ENCODE results near the gene SIPA1L3.

The SIPA1L3 gene

DNA sequence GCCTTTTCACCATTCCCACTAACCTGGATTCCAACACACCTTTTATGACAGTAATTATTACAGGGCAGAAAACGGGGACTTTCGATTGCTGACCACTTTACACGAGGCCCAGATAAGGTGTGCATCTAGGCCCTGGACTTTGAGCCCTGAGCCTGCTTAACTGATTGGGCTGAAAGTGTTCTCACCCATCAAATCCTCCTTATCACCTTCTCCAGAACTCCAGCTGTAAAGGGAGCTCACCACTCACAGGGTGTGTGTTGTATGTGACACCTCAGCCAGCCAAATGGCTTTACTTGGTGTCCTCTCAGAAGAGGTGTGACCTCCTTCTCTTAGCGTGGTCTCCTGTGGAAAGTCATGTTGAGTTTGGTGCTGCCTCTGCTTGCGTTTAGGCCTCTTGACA is 36.5 kb downstream of the SIPA1L3 start:
- Histone ChIP-seq H3K27me3 (replicated peaks in 2 of 5; ENCODE audit: control insufficient read depth in 4 of 5, insufficient read depth in 5 of 5, low read length in 4 of 5) (no peaks in the 10 kb centered on the region), H3K4me3 (ENCODE audit: control insufficient read depth in 1 of 7, extremely low read depth in 1 of 7, insufficient read depth in 4 of 7, low read depth in 2 of 7, low read length in 6 of 7) (no peak overlapping the region), H3K4me1 (ENCODE audit: control extremely low read depth in 1 of 4, control insufficient read depth in 4 of 4, insufficient read depth in 4 of 4, low read length in 3 of 4) (peaks cover 0 to 2% (median 0%) of the 10 kb centered on the region in 4 experiments), H3K27ac (ENCODE audit: insufficient read depth in 1 of 2, low read depth in 1 of 2, low read length in 2 of 2, poor library complexity in 1 of 2, severe bottlenecking in 2 of 2) (peak overlapping the region in 1 of 2 experiments; percentile 36), H3K36me3 (ENCODE audit: control insufficient read depth in 4 of 4, insufficient read depth in 4 of 4, low read length in 3 of 4) (peaks cover 0 to 16% (median 3%) of the 10 kb centered on the region in 4 experiments), H3K9me3 (ENCODE audit: control extremely low read depth in 1 of 5, control insufficient read depth in 4 of 5, insufficient read depth in 2 of 5, low read depth in 1 of 5, low read length in 4 of 5) (no peaks in the 10 kb centered on the region)
- ChIA-PET CTCF (no interaction called here), POLR2A (interaction anchor here (0.7 kb wide), 1 partner anchor 44 kb away, joined by 6 read pairs; no protein-coding TSS in a partner anchor)
- no peak for DNase-seq
- WGBS (ENCODE audit: insufficient coverage) = 100% methylated on average over 1 of the region's 5 CpGs

DNA sequence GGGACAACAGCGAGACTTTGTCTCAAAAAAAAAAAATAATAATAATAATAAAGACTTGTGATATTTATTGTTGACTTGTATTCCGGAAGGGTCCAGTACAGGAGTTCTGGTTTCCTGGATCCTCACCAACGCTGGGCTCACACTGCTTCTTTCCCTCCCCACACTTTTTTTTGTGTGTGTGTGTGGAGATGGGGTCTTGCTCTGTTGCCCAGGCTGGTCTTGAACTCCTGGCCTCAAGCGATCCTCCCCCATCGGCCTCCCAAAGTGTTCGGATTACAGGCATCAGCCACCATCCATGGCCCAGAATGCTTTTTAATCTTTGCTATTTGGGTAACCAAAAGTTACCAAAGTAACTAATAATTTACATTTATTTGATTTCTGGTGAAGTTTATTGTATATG is 39.1 kb downstream of the SIPA1L3 start:
- H3K9me3 ChIP-seq (ENCODE audit: control extremely low read depth in 1 of 5, control insufficient read depth in 4 of 5, insufficient read depth in 2 of 5, low read depth in 1 of 5, low read length in 4 of 5) = no peaks in the 10 kb centered on the region
- ChIA-PET POLR2A (no interaction called here), CTCF (no interaction called here)
- H3K4me1 ChIP-seq (ENCODE audit: control extremely low read depth in 1 of 4, control insufficient read depth in 4 of 4, insufficient read depth in 4 of 4, low read length in 3 of 4) = peaks cover under 1 to 7% (median 4%) of the 10 kb centered on the region in 4 experiments
- H3K27ac ChIP-seq (ENCODE audit: insufficient read depth in 1 of 2, low read depth in 1 of 2, low read length in 2 of 2, poor library complexity in 1 of 2, severe bottlenecking in 2 of 2) = no peak overlapping the region
- H3K4me3 ChIP-seq (ENCODE audit: control insufficient read depth in 1 of 7, extremely low read depth in 1 of 7, insufficient read depth in 4 of 7, low read depth in 2 of 7, low read length in 6 of 7) = no peak overlapping the region
- no peak for DNase-seq
- 100% methylated on average over 1 of the region's 6 CpGs for WGBS (ENCODE audit: insufficient coverage)
- peaks cover 0 to 11% (median 3%) of the 10 kb centered on the region in 4 experiments for H3K36me3 ChIP-seq (ENCODE audit: control insufficient read depth in 4 of 4, insufficient read depth in 4 of 4, low read length in 3 of 4)
- H3K27me3 ChIP-seq (replicated peaks in 2 of 5; ENCODE audit: control insufficient read depth in 4 of 5, insufficient read depth in 5 of 5, low read length in 4 of 5) = no peaks in the 10 kb centered on the region

DNA sequence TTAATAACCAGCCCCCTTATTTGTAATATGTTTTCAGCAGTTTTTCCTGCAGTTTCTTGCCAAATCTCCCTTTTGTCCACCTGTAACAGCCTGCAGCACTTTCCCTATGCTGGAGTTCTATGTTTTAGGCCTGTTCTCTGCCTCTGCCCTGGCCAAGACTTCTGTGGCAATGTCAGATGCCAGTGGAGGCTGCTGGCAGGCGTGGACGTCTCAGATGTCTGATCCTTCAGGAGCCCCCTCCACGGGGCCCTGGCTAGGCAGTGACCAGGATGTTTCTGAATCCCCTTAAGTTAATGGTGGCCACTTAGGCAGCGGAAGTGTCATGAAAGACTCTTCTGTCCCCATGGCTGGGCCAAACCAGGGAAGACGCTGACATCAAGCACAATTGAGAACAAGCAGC is 40.8 kb downstream of the SIPA1L3 start:
- Histone ChIP-seq H3K27ac (ENCODE audit: insufficient read depth in 1 of 2, low read depth in 1 of 2, low read length in 2 of 2, poor library complexity in 1 of 2, severe bottlenecking in 2 of 2) (no peak overlapping the region), H3K27me3 (replicated peaks in 2 of 5; ENCODE audit: control insufficient read depth in 4 of 5, insufficient read depth in 5 of 5, low read length in 4 of 5) (no peaks in the 10 kb centered on the region), H3K4me3 (ENCODE audit: control insufficient read depth in 1 of 7, extremely low read depth in 1 of 7, insufficient read depth in 4 of 7, low read depth in 2 of 7, low read length in 6 of 7) (no peak overlapping the region), H3K4me1 (ENCODE audit: control extremely low read depth in 1 of 4, control insufficient read depth in 4 of 4, insufficient read depth in 4 of 4, low read length in 3 of 4) (peaks cover 3 to 9% (median 5%) of the 10 kb centered on the region in 4 experiments), H3K36me3 (ENCODE audit: control insufficient read depth in 4 of 4, insufficient read depth in 4 of 4, low read length in 3 of 4) (peaks cover 0 to 11% (median 1%) of the 10 kb centered on the region in 4 experiments), H3K9me3 (ENCODE audit: control extremely low read depth in 1 of 5, control insufficient read depth in 4 of 5, insufficient read depth in 2 of 5, low read depth in 1 of 5, low read length in 4 of 5) (no peaks in the 10 kb centered on the region)
- POLR2A ChIA-PET = no interaction called here
- WGBS (ENCODE audit: insufficient coverage) = 94% methylated on average over 5 of the region's 5 CpGs
- DNase-seq = no peak
- CTCF ChIA-PET = no interaction called here

DNA sequence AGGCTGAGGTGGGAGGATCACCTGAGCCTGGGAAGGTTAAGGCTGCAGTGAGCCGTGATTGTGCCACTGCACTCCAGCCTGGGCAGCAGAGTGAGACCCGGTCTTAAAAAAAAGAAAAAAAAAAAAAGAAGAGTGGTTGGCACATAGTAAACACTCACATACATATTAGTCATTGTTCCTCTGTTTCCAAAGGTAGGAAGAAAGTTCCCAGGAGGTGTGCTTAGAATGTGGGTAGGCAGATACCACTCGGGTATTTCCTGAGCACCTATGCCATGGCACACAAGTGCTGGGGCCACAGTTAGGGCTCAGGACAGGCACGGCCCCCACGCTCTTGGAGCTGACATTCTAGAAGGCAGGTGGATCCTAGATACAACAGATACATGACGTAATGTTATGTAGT is 41.4 kb downstream of the SIPA1L3 start:
- no peak overlapping the region for H3K27ac ChIP-seq (ENCODE audit: insufficient read depth in 1 of 2, low read depth in 1 of 2, low read length in 2 of 2, poor library complexity in 1 of 2, severe bottlenecking in 2 of 2)
- DNase-seq = no peak
- WGBS (ENCODE audit: insufficient coverage) = 93% methylated on average over 4 of the region's 6 CpGs
- POLR2A ChIA-PET = no interaction called here
- H3K9me3 ChIP-seq (ENCODE audit: control extremely low read depth in 1 of 5, control insufficient read depth in 4 of 5, insufficient read depth in 2 of 5, low read depth in 1 of 5, low read length in 4 of 5) = no peaks in the 10 kb centered on the region
- H3K36me3 ChIP-seq (ENCODE audit: control insufficient read depth in 4 of 4, insufficient read depth in 4 of 4, low read length in 3 of 4) = peaks cover 0 to 6% (median under 1%) of the 10 kb centered on the region in 4 experiments
- H3K4me1 ChIP-seq (ENCODE audit: control extremely low read depth in 1 of 4, control insufficient read depth in 4 of 4, insufficient read depth in 4 of 4, low read length in 3 of 4) = peaks cover 3 to 10% (median 5%) of the 10 kb centered on the region in 4 experiments
- CTCF ChIA-PET = interaction anchor here (0.6 kb wide), 1 partner anchor 35 kb away, joined by 3 read pairs; no protein-coding TSS in a partner anchor
- no peaks in the 10 kb centered on the region for H3K27me3 ChIP-seq (replicated peaks in 2 of 5; ENCODE audit: control insufficient read depth in 4 of 5, insufficient read depth in 5 of 5, low read length in 4 of 5)
- no peak overlapping the region for H3K4me3 ChIP-seq (ENCODE audit: control insufficient read depth in 1 of 7, extremely low read depth in 1 of 7, insufficient read depth in 4 of 7, low read depth in 2 of 7, low read length in 6 of 7)

DNA sequence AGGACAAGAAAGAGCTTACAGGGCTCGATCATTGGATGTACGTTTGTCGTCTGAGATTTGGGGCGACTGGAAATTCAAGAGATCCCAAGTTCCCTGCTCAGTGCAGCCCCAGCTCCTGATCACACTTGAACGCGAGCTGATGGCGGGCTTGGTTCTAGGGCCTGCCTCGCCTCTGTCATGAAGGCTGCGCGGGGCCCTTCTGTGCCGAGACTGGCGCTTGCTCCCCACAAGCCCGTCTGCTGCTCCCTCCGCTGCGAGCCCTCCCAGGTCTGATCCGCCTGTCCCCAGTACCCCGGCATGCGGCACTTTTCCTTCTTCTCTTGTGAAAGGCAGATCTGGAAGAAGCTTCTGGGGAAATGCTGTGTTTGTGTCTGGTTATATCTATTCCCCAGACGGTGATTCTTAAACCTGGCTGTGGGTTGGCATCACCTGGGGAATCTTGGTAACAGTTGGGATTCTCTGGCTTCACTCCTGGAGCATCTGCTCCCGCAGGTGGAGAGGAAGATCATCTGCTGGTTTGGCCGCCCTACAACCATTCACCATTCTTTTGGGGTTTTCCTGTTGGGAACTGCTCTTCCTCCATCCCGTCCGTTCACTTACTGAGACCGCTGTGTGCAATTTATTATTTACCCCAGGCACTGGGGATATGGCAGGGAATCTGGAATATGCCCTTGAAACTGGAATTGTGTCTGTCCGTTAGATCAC is 43.6 kb downstream of the SIPA1L3 start:
- Histone ChIP-seq H3K4me3 (ENCODE audit: control insufficient read depth in 1 of 7, extremely low read depth in 1 of 7, insufficient read depth in 4 of 7, low read depth in 2 of 7, low read length in 6 of 7) (no peak overlapping the region), H3K36me3 (ENCODE audit: control insufficient read depth in 4 of 4, insufficient read depth in 4 of 4, low read length in 3 of 4) (peaks cover 0 to 3% (median 0%) of the 10 kb centered on the region in 4 experiments), H3K9me3 (ENCODE audit: control extremely low read depth in 1 of 5, control insufficient read depth in 4 of 5, insufficient read depth in 2 of 5, low read depth in 1 of 5, low read length in 4 of 5) (no peaks in the 10 kb centered on the region), H3K27ac (ENCODE audit: insufficient read depth in 1 of 2, low read depth in 1 of 2, low read length in 2 of 2, poor library complexity in 1 of 2, severe bottlenecking in 2 of 2) (peak overlapping the region in 1 of 2 experiments; percentile 15), H3K27me3 (replicated peaks in 2 of 5; ENCODE audit: control insufficient read depth in 4 of 5, insufficient read depth in 5 of 5, low read length in 4 of 5) (no peaks in the 10 kb centered on the region), H3K4me1 (ENCODE audit: control extremely low read depth in 1 of 4, control insufficient read depth in 4 of 4, insufficient read depth in 4 of 4, low read length in 3 of 4) (peaks cover 3 to 24% (median 13%) of the 10 kb centered on the region in 4 experiments)
- POLR2A ChIA-PET = no interaction called here
- WGBS (ENCODE audit: insufficient coverage) = 86% methylated on average over 20 of the region's 25 CpGs
- no peak for DNase-seq
- CTCF ChIA-PET = no interaction called here

DNA sequence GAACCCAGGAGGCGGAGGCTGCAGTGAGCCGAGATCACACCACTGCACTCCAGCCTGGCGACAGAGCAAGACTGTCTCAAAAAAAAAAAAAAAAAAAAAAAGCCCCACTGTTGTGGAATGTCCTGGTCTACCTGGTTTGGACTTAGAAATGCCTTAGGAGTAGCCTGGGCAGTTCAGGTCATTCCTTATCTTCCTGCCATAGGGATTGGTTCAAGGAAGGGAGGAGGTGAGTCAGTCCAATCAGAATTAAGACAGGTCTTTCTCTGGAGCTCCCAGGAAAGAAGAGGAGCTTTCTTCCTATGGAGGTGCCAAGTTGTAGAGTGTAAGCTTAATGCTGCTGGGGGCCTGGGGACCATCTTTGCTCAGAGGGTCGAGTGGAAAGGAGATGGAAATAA is 44.8 kb downstream of the SIPA1L3 start:
- no peak for DNase-seq
- POLR2A ChIA-PET = no interaction called here

DNA sequence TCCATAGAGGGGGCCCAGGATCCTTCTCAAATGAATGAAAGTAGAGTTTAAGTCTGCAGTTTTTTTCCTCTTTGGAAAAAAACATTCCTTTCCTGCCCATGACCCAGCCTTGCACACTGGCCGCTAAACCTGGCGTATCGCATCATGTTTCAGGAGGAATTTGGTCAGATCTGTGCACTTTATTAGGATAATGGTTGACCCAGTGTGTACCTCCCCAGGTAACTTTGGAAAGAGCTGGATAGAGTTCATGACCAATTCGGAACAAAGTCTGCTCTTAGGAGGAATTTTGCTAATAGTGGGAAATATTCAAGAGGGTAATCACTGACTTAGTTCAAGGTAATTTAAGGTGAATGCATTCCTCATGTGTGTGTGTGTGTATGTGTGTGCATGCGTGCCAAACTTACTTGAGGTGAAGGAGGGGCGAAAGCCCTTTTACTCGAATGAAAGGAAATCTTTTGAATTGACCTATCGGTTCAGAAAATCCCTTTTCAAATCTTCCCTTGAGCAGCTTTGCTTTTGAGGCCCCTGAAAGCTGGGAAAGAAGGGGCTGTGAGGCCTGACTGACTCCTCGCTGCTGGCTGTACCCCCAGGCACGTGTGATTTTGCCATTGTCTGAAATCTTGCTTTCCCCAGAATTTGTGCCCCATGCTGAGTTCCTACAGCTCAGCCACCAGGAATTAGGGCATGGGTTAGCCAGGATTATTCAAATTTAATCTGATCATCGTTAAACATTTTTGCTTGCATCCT is 46.3 kb downstream of the SIPA1L3 start:
- no peak for DNase-seq
- 95% methylated on average over 6 of the region's 11 CpGs for WGBS (ENCODE audit: insufficient coverage)

More for the DNA sequence above, 44.8 kb downstream of the SIPA1L3 start:
- no peaks in the 10 kb centered on the region for H3K27me3 ChIP-seq (replicated peaks in 2 of 5; ENCODE audit: control insufficient read depth in 4 of 5, insufficient read depth in 5 of 5, low read length in 4 of 5)
- H3K4me3 ChIP-seq (ENCODE audit: control insufficient read depth in 1 of 7, extremely low read depth in 1 of 7, insufficient read depth in 4 of 7, low read depth in 2 of 7, low read length in 6 of 7) = no peak overlapping the region
- H3K4me1 ChIP-seq (ENCODE audit: control extremely low read depth in 1 of 4, control insufficient read depth in 4 of 4, insufficient read depth in 4 of 4, low read length in 3 of 4) = peaks cover 3 to 24% (median 13%) of the 10 kb centered on the region in 4 experiments
- WGBS (ENCODE audit: insufficient coverage) = 80% methylated on average over 1 of the region's 4 CpGs
- peaks cover 0 to 3% (median 0%) of the 10 kb centered on the region in 4 experiments for H3K36me3 ChIP-seq (ENCODE audit: control insufficient read depth in 4 of 4, insufficient read depth in 4 of 4, low read length in 3 of 4)
- no peaks in the 10 kb centered on the region for H3K9me3 ChIP-seq (ENCODE audit: control extremely low read depth in 1 of 5, control insufficient read depth in 4 of 5, insufficient read depth in 2 of 5, low read depth in 1 of 5, low read length in 4 of 5)
- CTCF ChIA-PET = no interaction called here
- no peak overlapping the region for H3K27ac ChIP-seq (ENCODE audit: insufficient read depth in 1 of 2, low read depth in 1 of 2, low read length in 2 of 2, poor library complexity in 1 of 2, severe bottlenecking in 2 of 2)

More for the DNA sequence above, 46.3 kb downstream of the SIPA1L3 start:
- no peak overlapping the region for H3K27ac ChIP-seq (ENCODE audit: insufficient read depth in 1 of 2, low read depth in 1 of 2, low read length in 2 of 2, poor library complexity in 1 of 2, severe bottlenecking in 2 of 2)
- H3K36me3 ChIP-seq (ENCODE audit: control insufficient read depth in 4 of 4, insufficient read depth in 4 of 4, low read length in 3 of 4) = peaks cover 0 to 3% (median 0%) of the 10 kb centered on the region in 4 experiments
- POLR2A ChIA-PET = interaction anchor here (1.1 kb wide), 1 partner anchor 10 kb away, joined by 3 read pairs; no protein-coding TSS in a partner anchor
- no peak overlapping the region for H3K4me3 ChIP-seq (ENCODE audit: control insufficient read depth in 1 of 7, extremely low read depth in 1 of 7, insufficient read depth in 4 of 7, low read depth in 2 of 7, low read length in 6 of 7)
- peaks cover 0 to 4% (median 0%) of the 10 kb centered on the region in 5 experiments for H3K9me3 ChIP-seq (ENCODE audit: control extremely low read depth in 1 of 5, control insufficient read depth in 4 of 5, insufficient read depth in 2 of 5, low read depth in 1 of 5, low read length in 4 of 5)
- H3K4me1 ChIP-seq (ENCODE audit: control extremely low read depth in 1 of 4, control insufficient read depth in 4 of 4, insufficient read depth in 4 of 4, low read length in 3 of 4) = peaks cover 3 to 24% (median 13%) of the 10 kb centered on the region in 4 experiments
- H3K27me3 ChIP-seq (replicated peaks in 2 of 5; ENCODE audit: control insufficient read depth in 4 of 5, insufficient read depth in 5 of 5, low read length in 4 of 5) = no peaks in the 10 kb centered on the region
- CTCF ChIA-PET = interaction anchor here (0.8 to 1.9 kb wide), 7 partner anchors 10 to 67 kb away, joined by 3 to 5 read pairs (median 3); partner anchors contain the start of gene WDR87

All from common myeloid progenitor, CD34-positive (primary cell).